ENCODE measurements around the gene CCNI2.

DNA sequence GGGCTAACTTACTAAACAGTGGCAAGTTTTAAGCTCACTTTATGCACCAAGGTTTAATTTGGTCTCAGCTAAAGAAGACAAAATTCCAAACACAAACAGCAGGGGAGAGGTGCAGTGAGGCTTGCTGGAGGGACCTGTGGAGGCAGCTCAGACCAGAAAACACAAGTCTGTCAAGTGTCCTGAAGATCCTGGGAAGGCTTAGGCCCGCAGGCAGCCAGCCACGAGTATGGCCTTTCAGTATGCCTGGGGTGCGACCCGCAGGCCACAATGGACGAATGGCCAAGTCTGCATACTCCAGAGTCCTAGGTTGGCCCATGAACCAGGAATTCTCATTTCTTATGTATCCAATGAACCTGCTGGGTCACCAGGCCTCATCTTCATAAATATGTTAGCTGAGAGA is 9.3 kb downstream of the CCNI2 start:
- TF ChIP-seq, protein P1, sequence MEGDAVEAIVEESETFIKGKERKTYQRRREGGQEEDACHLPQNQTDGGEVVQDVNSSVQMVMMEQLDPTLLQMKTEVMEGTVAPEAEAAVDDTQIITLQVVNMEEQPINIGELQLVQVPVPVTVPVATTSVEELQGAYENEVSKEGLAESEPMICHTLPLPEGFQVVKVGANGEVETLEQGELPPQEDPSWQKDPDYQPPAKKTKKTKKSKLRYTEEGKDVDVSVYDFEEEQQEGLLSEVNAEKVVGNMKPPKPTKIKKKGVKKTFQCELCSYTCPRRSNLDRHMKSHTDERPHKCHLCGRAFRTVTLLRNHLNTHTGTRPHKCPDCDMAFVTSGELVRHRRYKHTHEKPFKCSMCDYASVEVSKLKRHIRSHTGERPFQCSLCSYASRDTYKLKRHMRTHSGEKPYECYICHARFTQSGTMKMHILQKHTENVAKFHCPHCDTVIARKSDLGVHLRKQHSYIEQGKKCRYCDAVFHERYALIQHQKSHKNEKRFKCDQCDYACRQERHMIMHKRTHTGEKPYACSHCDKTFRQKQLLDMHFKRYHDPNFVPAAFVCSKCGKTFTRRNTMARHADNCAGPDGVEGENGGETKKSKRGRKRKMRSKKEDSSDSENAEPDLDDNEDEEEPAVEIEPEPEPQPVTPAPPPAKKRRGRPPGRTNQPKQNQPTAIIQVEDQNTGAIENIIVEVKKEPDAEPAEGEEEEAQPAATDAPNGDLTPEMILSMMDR (IDR thresholded peaks at IDR 0.05), result no peak
- TF ChIP-seq POLR2A (IDR thresholded peaks at IDR 0.05) (no peak), EP300 (IDR thresholded peaks at IDR 0.05) (no peak), POLR2AphosphoS5 (IDR thresholded peaks at IDR 0.05) (no peak)

Data from stomach (tissue), 4 donors.